GM18499 (cell line): ENCODE data around the gene TCEANC2.

ENCODE experiments used
- ATAC-seq: cut with Tn5 transposase; IDR thresholded peaks from one replicate; pipeline ENCODE4 v1.9.1; 2021; ENCODE audit warnings: moderate number of reproducible peaks; ENCODE audit not compliant: insufficient read depth, unreplicated experiment

The TCEANC2 gene

DNA sequence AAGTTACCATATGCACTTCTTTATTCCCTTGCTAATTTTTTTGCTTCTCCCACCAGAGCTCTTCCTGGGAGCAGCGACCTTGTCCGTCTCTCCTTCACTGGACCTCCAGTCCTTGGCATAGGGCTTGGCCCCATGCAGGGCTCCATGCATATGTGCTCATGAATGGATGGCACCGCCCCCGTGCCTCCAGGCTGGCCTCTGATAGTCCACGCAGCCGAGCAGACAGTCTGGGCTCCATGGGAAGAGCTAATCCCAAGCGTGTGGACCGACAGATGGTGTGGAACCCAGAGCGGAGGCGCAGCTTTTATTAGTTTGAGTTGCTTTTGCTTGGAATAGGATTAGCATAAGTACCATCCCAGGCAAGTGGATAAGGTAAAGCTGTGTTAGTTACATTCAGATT is 57.6 kb downstream of the TCEANC2 start:
- no peak for ATAC-seq

DNA sequence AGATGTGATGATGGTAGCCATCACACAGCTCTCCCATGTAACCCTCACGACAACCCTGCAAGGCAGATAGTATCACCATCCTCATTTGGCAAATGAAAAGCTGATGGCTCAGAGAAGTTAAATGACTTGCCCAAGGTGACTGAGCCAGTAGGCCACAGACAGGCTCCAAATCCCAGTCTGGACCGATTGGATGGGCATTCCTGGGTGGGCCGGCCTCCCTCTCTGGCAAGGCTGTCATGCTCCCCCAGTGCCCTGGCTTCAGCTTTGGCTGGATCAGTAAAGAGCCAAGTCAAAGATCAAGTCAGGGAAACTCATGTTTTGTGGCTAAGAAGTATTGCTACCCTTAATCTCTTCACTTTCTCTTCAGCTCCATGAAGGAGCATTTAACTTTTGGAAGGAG is 58.2 kb downstream of the TCEANC2 start:
- ATAC-seq, result no peak

DNA sequence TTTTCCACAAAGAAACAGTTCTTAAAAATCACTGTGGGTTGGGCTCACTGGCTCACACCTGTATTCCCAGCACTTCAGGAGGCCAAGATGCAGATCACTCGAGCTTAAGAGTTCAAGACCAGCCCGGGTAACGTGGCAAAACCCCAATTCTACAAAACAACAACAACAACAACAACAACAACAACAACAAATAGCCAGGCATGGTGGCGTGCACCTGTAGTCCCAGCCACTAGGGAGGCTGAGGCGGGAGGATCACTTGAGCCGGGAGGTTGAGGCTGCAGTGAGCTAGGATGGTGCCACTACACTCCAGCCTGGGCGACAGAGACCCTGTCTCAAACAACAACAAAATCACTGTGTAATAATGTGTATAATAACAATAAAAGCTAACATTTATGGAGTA is 58.6 kb downstream of the TCEANC2 start:
- ATAC-seq, result no peak

DNA sequence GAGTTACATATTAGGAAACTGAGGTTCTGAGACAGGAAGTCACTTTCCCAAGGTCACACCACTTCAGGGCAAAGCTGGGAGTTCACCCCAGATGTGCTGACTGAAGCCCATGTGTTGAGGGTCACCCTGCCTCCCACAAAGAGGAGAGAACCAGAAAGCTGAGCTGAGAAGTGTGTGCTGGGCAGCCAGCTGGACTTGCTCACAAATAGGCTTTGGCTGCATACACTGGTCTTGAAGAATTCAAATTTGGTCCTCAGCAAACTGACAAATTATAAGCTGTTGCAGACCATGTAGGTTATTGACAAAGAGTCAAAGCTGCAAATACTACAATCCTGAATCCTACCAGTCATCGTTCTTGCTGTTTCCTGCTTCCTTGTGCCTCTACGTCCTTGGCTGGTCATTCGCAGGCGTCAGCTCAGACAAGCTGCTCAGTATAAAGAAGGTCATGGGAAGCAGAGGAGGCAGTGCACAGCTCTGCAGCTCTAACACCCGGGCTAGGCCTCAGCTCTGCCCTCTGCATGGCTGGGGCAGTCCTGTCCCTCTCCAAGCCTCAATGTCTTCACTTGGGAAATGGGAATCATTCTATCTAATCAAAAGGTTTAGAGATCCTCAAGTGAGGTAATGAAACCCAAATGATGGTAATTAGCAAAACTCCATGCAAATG is 59.4 kb downstream of the TCEANC2 start:
- ATAC-seq, result no peak

DNA sequence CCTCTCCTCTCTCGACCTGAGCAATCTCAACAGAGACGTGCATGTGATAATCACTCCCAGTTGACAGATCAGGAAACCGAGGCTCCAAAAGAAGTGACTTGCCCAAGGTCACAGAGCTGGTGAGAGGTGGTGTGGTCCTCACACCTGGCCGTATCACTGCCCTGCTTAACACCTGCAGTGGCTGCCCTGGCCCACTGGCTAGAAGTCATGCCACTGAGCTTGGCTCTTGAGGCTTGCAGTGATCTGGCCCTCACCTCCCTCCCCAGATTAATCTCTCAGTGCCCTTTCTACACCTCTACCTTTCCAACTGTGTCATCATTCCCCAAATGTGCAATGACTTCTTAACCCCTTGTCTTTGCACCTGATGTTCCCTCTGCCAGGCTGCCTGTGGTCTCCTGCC is 60.6 kb downstream of the TCEANC2 start:
- no peak for ATAC-seq

DNA sequence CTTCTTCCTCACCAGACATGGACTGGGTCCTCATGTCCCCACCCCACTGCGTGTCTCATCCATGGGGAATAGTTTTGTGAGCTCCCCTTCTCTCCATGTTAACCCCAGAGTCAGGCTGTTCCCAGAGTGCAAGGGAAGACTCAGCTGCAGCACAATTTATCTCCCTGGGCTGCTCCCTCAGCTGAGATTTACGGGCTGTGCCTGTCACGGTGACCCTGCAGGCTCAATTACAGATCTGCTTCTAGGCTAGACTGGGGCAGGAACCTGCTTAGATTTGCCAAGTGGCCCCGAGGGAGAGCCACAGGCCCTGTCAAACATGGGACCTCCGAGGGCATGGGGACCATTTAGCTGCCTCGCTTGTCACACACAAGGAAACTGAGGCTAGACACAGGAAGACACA is 61.5 kb downstream of the TCEANC2 start:
- no peak for ATAC-seq

DNA sequence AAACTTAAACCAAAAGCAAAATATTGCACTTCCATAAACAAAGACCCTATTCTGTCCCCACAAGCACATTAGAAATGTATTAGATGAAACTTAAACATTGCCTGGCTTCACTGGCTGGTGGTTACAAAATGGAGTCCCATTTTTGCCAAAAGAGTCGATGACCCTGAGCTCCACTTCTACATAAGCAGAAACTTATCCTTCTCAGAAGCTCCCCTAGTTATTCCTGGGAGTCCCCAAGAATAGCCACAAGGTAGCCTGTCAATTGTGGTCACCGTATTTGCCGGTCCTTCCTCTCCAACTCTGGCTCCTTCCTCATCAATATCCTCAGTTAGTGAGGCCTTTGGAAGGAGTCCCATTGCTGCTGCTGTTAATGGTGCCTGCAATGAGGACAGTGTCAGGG is 62.1 kb downstream of the TCEANC2 start:
- no peak for ATAC-seq

DNA sequence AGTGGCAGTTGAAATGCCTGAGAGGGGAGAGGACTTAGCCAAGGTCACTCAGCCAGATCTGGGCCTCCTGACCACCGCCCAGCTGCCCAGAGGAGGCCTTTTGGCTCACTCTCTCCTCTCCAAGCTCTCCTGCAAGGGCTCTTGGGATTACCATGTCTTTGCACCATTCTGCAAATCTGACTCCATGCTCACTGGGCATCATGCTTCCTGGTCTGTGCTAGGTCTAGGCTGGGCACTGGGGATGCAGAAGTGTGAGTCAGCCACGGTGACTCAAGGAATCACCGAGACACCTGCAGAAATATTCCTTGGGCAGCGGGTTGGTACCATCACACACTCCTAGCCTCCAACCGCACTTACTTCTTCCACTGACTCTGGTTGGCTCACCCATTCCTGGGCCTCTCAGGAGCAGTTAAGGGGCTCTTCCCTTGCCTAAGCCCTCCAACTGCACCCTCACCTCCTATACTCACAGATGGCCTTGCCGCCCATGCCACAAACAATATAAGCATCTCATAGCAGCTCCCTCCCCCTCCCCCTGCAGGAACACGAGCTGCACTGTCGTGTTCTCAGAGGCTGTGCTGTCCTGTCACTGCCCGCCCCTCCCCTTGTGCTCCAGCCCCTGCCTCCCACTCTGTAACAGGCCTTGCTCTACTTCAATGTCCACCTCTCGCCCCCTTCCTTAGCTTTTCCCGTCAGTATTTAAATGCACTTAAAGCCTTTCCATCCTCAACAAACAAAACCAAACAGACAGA is 64.6 kb downstream of the TCEANC2 start:
- ATAC-seq, result no peak

DNA sequence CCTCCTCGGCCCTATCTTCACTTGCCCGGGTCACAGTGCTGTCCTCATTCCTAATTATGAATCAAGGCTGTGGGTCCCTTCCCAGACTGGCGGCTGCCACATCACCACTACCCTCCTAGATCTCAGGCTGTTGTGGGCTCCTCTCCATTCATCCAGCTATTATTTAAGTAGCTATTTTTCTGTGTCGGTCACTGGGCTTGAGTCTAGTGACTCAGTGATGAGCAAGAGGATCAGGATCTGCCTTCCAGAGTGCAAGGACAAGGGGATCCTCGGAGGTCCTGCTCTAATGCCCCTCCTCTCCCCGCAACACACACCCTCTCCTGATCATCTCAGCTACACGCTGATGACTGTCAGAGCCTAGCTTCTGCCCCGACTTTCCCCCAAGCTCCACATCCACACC is 65.3 kb downstream of the TCEANC2 start:
- no peak for ATAC-seq

DNA sequence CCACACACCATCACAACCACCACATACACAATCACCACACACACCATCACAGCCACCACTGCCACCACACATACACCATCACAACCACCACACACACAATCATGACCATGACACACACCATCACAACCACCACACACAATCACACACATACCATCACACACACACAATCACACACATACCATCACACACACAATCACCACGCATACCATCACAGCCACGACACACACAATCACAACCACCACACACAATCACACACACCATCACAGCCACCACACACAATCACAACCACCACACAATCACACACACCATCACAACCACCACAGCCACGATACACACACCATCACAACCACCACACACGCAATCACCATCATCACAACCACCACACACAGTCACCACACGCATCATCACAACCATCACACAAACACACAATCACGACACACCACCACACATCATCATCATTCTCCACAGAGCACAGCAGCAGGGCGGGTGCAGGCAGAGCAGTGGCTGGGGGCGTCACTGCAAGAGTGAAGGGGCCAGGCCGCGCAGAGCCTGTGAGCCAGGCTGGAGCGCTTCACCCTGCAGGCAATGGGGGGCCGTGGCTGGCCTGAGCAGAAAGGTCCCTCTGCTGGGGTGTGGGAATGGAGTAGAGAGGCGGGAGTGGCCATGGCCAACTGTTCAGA is 66.8 kb downstream of the TCEANC2 start:
- no peak for ATAC-seq

DNA sequence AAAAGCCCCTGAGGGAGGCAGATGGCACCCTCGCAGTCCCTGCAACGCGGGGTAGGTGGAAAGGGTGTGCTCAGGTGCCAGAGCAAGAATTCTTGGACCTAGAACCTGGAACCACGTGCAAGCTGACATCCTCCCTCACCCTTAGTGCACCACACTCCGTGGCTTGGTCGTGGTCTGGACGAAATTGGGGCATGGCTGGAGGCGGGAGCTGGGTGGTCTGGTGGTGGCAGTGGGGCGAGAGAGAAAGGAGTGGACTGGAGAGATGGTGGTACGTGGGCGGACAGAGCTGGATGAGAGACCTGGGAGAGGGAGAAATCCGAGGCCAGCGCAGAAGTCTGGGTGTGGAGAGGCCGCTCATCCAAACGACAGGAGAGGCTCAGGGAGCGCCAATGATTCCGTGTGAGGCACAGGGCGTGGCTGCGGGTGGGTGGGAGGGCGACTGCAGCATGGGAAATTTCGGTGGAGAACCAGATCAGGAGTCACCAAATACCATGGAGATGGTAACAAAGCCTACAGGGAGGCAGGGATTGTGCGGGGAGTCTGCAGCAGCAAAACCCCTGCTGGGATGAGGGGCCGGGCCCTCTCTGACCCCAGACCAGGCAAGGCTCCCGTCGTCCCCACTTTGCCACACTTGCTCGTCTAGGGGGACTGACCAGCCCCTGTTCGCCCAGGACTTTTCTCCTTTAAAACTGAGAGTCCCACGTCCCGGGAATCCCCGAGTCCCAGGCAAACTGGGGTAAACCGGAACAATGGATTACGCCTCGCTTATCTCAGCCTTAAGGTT is 67.5 kb downstream of the TCEANC2 start:
- ATAC-seq, result no peak

DNA sequence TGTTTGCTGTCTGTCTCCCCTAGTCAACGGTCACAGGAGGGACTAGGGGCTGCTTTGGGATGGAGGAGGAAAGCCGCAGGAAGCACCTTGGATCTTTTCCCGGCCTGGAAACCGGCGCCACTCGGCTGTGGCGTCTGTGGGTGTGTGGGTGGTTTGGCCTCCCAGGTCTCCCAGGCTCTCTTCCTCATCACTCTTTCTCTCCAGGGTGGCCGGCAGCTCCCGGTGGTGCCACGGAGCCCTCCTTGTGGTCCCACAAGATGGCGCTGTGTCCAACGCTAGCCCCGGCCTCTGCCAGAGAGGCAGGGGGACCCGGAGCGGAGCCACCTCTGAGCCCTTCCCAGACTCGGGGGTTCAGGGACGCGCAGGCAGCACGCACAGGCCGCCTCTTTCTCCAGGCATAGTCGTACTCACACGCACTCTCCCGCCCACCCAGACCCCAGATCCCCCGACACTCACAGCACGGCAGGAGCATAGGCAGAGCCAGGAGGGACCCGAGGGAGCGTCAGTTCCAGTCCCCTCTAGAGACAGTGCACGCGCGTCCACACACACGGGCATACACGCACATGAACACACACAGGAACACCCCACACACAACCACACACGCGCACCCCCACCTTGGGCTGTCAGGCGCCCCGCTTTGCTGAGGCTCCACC is 68.2 kb downstream of the TCEANC2 start:
- no peak for ATAC-seq

DNA sequence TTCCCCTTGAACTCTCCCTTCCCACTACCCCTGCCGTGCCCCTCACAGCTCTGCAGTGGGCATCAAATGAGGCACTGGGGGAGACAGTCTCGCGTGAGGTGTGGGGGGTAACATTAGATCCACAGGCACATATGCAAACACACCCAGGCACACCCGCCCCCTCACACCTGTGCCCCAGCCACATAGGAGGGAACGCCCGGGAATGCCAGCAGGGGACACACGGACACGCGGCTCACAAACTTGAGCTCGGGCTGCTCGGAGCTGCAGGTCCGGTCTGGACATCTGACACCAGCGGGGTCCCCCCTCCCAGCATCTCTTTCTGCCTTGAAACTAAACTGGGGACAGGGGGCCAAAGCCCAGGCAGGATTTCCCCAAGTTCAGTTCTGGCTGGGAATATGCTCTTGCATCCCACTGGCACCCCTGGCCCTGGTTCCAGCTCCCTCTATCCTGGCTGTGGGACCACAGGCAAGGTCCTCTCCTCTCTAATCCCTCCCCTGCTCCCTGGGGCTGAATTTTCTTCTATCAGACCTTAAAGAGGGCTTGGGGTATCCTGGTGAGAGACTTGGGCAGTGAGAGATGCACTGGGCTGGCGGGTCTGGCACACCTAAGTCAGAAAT is 68.8 kb downstream of the TCEANC2 start:
- ATAC-seq, result no peak

DNA sequence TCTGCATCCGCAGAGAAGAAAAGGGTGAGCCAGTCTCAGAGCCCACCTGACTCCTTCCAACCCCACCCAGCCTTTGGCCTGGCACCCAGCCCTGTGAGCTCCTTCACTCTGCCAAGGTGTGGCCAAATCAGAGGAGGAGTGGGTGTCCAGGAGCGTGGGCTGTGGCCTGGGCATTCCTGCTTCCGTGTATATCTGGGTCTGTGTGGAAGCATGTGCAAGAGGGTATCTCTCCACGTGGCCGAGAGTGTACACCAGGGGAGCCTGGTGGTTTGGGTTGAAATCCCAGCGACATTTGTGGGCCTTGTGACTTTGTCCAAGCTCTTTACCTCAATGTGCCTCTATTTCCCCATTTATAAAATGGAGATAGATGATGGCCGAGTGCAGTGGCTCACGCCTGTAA is 69.6 kb downstream of the TCEANC2 start:
- ATAC-seq, result no peak

DNA sequence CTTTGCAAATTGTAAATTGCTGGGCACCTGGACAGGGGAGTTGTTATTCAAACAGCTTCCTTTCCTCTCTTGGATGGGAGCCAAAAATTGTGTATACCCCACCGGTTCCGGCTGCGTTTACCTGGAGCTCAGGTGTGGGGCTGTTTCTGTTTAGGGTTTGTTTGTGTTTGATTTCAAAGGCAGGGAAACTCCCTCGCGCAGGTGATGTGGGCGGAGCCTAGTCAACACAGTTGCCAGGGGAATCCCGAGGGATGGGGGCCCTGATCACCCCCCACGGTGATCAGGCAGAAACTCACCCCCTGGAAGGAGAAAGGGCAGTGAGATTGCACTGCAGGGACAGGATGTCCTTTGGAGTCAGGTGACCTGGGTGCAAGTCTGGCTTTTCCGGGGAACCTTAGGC is 71.1 kb downstream of the TCEANC2 start:
- no peak for ATAC-seq

DNA sequence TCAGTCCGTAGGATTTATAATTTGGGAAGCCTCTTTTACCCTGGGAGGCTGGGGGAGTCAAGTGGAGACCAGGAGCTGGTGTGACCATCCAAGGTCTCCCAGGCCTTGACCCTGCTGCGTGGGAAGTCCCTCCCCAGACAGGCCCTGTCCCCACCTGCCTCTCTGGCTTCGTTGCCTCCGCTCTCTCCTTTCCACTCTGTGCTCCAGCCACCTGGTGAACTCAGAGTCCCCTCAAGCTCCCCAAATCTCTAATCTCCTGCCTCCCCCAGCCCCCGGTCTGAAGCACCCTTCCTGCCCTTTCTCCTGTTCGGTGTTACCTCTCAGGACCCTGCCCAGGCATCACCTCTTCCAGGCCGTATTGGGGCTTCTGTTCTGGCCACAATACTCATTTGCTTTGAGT is 71.5 kb downstream of the TCEANC2 start:
- ATAC-seq, result no peak

DNA sequence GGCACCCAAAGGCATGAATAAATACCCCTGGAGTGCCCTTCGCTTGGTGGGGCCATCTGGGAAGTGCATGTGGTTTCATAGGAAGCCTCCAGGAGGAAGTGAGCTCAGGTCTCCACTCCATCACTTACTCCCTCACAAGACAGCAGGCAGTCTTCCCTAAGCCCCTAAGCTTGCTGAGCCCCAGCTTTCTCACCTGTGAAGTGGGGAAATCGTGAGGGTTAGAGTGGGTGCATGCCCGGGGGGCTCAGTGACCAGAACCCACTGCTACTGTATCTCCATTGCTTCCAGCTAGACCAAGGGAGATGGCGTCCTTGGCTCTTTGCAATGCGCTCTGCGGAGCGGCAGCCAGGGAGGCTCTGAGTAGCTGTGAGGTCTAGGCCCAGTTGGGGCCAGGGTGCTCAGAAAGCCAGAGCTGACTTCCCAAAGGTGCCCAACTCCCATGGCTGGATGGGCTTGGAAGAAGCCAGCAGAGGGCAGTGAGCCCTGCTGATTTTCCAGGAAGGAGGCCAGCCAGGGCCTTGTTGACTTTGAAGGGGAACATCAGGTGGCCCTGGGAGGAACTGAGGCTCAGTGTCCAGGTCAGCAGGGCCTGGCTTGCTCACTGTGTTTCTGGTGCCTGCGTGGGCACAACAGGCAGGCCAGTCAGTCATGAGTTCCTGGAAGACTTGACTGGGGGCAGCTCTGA is 72.1 kb downstream of the TCEANC2 start:
- ATAC-seq, result no peak

DNA sequence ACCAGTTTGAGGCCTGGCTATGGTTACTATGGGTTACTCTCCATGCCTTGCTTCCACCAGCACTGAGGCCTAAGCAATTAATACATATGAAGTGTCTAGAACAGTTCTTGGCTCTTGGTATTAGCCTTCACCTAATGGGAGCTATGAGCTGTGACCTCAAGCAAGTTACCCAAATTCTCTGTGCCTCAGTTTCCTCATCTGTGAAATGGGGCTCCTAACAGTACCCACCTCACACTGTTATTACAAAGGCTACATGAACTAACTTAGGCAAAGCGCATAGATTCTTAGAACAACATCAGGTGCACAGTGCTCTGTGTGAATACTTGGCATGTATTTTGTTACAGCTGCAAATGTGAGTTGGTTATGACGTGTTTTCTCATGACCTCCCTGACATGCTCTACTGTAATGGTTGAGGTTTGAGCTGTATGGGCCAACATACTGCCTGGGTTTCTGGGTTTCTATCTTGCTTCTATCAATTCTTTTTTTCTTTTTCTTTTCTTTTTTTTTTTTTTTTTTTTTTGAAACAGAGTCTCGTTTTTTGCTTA is 72.9 kb downstream of the TCEANC2 start:
- no peak for ATAC-seq
